Upper lobe of right lung (tissue), 1 donor: ENCODE results near the gene SLC16A4. TPM values are rescaled to one million over a fixed set of nuclear protein-coding genes. Genes with fewer than 3 reads are reported as not detected.

Source experiments
- ATAC-seq: fragments of 200-7000 bp; cut with Tn5 transposase; one replicate; pipeline ENCODE4 v1.9.1; 2020; ENCODE audit warnings: mild to moderate bottlenecking, moderate library complexity
- DNase-seq: peaks from one replicate; pipeline ENCODE4 v3.0.0-alpha.2; 2020
- H3K27ac ChIP-seq: fragments of 200-600 bp; one replicate; pipeline ENCODE4 v1.8.0; 2022
- H3K27me3 ChIP-seq: fragments of 200-600 bp; one replicate; pipeline ENCODE4 v1.8.0; 2022; ENCODE audit warnings: mild to moderate bottlenecking
- H3K36me3 ChIP-seq: fragments of 200-600 bp; one replicate; pipeline ENCODE4 v1.8.0; 2022
- H3K4me1 ChIP-seq: fragments of 200-600 bp; one replicate; pipeline ENCODE4 v1.8.0; 2022
- H3K4me3 ChIP-seq: fragments of 200-600 bp; one replicate; pipeline ENCODE4 v1.8.0; 2022; ENCODE audit warnings: mild to moderate bottlenecking
- H3K9me3 ChIP-seq: fragments of 200-600 bp; one replicate; pipeline ENCODE4 v1.8.0; 2022
- intact Hi-C: fragments of 100-400 bp; cut with DNase I; formaldehyde crosslinking; loops from one replicate; pipeline ENCODE4 v1.11.0; 2022
- total RNA-seq: library from RNA; stranded (reverse); fragmentation: NEBNext Ultra II Directional; extraction: Animal tissue kit (Norgen Biotek cat#: 25700); gene quantifications from one replicate; pipeline ENCODE4 v1.2.1, GENCODE V29; 2021
- TF ChIP-seq, protein P1 (sequence below): fragments of 200-600 bp; IDR thresholded peaks from one replicate; pipeline ENCODE4 v1.8.0; 2022; ENCODE audit warnings: antibody characterized with exemption
- donor health status: DM: no; HTN: yes; CAD: no; lungs with severe emphysema.

SLC16A4 gene
- total RNA-seq, 1 donor from 2014 or later = 15.9 TPM

DNA sequence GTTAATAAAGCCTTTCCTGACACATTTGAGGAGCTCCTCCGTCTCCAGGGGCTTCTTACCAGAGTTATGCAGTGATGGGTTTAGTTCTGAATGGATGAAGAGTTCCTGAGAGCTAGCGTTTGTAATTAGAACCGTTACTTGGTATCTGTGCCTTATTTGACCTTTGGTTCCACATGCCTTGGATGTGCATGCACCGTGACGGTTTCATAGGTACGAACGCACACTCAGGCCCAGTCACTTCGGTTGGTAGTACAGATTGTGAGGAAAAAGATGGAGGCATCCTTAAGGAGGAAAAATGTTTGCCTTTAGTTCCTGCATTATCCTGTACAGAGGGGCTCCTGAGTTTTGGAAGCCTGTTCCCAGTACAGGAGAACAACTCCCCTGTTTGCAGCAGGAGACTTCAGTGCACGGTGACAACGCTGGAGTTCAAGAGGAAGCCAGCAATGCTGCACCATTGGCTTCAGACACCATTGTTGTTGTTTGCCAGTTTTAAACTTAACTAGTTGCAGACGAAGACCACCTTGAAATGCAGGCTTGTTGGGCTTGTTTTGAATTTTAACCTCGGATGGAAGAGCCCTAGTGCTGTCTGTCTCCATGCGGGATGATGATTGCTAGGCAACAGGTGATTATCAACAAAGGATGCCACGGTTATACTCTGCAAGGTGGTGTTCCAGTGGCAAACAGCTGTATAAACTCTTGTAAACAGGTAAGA lies 43.5 kb downstream of the SLC16A4 start:
- H3K9me3 ChIP-seq = no peaks in the 10 kb centered on the region
- no peaks in the 10 kb centered on the region for H3K27me3 ChIP-seq
- peaks cover 68% of the 10 kb centered on the region for H3K4me1 ChIP-seq
- TF ChIP-seq, protein P1, sequence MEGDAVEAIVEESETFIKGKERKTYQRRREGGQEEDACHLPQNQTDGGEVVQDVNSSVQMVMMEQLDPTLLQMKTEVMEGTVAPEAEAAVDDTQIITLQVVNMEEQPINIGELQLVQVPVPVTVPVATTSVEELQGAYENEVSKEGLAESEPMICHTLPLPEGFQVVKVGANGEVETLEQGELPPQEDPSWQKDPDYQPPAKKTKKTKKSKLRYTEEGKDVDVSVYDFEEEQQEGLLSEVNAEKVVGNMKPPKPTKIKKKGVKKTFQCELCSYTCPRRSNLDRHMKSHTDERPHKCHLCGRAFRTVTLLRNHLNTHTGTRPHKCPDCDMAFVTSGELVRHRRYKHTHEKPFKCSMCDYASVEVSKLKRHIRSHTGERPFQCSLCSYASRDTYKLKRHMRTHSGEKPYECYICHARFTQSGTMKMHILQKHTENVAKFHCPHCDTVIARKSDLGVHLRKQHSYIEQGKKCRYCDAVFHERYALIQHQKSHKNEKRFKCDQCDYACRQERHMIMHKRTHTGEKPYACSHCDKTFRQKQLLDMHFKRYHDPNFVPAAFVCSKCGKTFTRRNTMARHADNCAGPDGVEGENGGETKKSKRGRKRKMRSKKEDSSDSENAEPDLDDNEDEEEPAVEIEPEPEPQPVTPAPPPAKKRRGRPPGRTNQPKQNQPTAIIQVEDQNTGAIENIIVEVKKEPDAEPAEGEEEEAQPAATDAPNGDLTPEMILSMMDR = no peak
- peaks cover 37% of the 10 kb centered on the region for H3K36me3 ChIP-seq
- no peak for DNase-seq
- no peak for ATAC-seq
- no peak overlapping the region for H3K27ac ChIP-seq
- H3K4me3 ChIP-seq = no peak overlapping the region
- intact Hi-C loops = no loop called here

DNA sequence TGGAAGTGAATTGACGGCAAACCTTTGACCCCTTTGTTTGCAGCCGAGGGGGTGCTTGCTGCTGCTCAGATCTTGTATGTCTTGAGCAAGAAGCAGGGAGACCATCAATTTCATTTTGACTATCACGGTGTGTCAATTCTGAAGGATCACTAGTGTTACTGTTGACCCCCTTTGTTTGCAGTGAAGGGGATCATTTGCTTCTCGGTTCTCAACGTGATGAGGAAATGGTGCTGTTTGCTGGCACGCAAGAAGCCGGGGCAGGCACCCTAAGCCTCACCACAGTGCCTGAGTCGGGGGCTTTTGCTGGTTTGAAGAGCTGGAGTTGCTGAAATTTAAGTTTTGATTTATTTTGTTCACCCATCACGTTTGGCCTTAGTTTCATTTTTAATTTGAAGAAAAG lies 44.1 kb downstream of the SLC16A4 start:
- Histone ChIP-seq H3K4me1 (peaks cover 75% of the 10 kb centered on the region), H3K36me3 (peaks cover 43% of the 10 kb centered on the region)
- intact Hi-C loops = no loop called here

DNA sequence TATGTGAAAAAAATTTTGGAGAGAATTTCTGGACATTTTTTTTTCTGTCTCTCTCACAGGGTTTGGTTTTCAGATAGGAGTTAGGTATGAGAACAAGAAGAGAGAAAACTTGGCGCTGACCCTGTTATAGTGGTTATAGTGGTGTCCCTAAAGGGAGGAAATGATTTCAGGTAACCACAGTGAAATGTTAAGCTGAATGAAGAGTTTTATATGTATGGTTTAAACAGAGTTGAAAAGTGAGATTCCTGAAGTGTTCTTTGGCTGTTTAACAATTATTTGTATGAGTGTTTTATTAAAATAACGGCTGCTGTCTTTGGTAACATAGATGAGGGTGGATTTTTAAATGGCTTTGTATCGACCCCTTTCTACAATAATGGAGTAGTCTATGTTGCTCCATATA lies 45.3 kb downstream of the SLC16A4 start:
- DNase-seq (no peak), ATAC-seq (no peak)
- H3K4me1 ChIP-seq = peaks cover 83% of the 10 kb centered on the region
- H3K36me3 ChIP-seq = peaks cover 55% of the 10 kb centered on the region
- no peak overlapping the region for H3K4me3 ChIP-seq
- TF ChIP-seq, protein P1 = no peak
- no peaks in the 10 kb centered on the region for H3K9me3 ChIP-seq
- intact Hi-C loops = no loop called here
- no peak overlapping the region for H3K27ac ChIP-seq
- no peaks in the 10 kb centered on the region for H3K27me3 ChIP-seq

More for the DNA sequence above, 44.1 kb downstream of the SLC16A4 start:
- DNase-seq (no peak), ATAC-seq (no peak)
- Histone ChIP-seq H3K4me3 (no peak overlapping the region), H3K9me3 (no peaks in the 10 kb centered on the region), H3K27ac (no peak overlapping the region), H3K27me3 (no peaks in the 10 kb centered on the region)
- TF ChIP-seq, protein P1 = no peak

DNA sequence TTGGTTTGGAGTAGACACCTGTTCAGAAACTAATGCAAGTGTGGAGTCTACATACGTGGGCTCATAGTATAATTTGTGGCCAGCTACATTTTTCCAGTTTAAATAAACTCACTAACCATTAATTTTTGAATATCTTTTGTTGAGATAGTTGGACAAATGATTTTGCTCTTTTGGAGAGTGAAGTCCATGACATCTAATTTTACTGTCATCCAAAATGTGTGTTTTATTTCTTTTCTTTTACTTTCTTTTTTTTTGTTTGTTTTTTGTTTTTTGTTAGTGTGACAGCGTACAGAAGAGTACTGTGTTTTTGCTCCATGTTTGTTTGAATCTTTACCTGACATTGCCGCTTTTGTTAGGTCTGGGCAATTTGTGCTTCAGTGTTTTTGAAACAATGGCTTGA lies 46.7 kb downstream of the SLC16A4 start:
- H3K36me3 ChIP-seq = peaks cover 55% of the 10 kb centered on the region

DNA sequence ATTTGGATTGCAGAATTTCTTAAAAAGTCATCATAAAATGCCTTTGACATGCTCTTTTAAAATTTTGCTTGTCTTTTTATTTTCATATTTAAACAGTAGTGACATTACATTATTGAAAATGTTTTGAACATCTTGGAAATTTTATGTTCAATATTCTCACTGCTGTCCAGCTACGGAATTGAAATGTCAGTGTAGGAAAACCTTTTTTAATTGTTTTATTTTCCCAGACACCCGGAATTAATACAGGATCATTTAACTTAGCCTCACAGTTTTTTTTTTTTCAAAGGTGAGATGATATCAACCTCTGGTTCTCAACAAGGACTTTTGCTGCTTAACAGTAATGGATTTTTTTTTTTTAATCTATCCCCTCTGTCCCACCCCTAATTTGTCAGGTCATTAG lies 47.6 kb downstream of the SLC16A4 start:
- Histone ChIP-seq H3K27me3 (no peaks in the 10 kb centered on the region), H3K4me3 (no peak overlapping the region), H3K27ac (no peak overlapping the region), H3K36me3 (peaks cover 55% of the 10 kb centered on the region), H3K9me3 (no peaks in the 10 kb centered on the region), H3K4me1 (peaks cover 74% of the 10 kb centered on the region)
- ATAC-seq (no peak), DNase-seq (no peak)
- TF ChIP-seq, protein P1 = no peak
- intact Hi-C loops = no loop called here

More for the DNA sequence above, 46.7 kb downstream of the SLC16A4 start:
- DNase-seq (no peak), ATAC-seq (no peak)
- TF ChIP-seq, protein P1 = no peak
- no peaks in the 10 kb centered on the region for H3K27me3 ChIP-seq
- peaks cover 83% of the 10 kb centered on the region for H3K4me1 ChIP-seq
- H3K4me3 ChIP-seq = no peak overlapping the region
- H3K27ac ChIP-seq = no peak overlapping the region
- no peaks in the 10 kb centered on the region for H3K9me3 ChIP-seq
- intact Hi-C loops = no loop called here
